NB4 (cell line): ENCODE measurements around the gene JDP2.

ENCODE experiments used
- MYC ChIP-seq: IDR thresholded peaks from 2 replicates; pipeline ENCODE4 v1.6.1; 2011; ENCODE audit warnings: low read depth, low read length
- POLR2A ChIP-seq: IDR thresholded peaks from 2 replicates; pipeline ENCODE4 v1.6.1; 2011; ENCODE audit warnings: mild to moderate bottlenecking; ENCODE audit not compliant: insufficient read length; ENCODE audit errors: extremely low read depth
- TF ChIP-seq, protein P1 (sequence below): IDR thresholded peaks from one replicate; pipeline ENCODE4 v1.5.1; 2012; ENCODE audit warnings: low read depth, low read length
- TF ChIP-seq, protein P2 (sequence below): IDR thresholded peaks from 2 replicates; pipeline ENCODE4 v1.6.1; 2011; ENCODE audit warnings: low read depth, low read length

- TF ChIP-seq, protein P1, sequence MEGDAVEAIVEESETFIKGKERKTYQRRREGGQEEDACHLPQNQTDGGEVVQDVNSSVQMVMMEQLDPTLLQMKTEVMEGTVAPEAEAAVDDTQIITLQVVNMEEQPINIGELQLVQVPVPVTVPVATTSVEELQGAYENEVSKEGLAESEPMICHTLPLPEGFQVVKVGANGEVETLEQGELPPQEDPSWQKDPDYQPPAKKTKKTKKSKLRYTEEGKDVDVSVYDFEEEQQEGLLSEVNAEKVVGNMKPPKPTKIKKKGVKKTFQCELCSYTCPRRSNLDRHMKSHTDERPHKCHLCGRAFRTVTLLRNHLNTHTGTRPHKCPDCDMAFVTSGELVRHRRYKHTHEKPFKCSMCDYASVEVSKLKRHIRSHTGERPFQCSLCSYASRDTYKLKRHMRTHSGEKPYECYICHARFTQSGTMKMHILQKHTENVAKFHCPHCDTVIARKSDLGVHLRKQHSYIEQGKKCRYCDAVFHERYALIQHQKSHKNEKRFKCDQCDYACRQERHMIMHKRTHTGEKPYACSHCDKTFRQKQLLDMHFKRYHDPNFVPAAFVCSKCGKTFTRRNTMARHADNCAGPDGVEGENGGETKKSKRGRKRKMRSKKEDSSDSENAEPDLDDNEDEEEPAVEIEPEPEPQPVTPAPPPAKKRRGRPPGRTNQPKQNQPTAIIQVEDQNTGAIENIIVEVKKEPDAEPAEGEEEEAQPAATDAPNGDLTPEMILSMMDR, result no peak
- TF ChIP-seq, protein P2, sequence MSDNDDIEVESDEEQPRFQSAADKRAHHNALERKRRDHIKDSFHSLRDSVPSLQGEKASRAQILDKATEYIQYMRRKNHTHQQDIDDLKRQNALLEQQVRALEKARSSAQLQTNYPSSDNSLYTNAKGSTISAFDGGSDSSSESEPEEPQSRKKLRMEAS, result no peak
- TF ChIP-seq POLR2A, result no peak
- no peak for TF ChIP-seq MYC
Observed at GRCh38 chr14:75402867-75403413, 24.9 kb upstream of the JDP2 start.
